ENCODE results near the gene RPS16.

RPS16 gene

GRCh38 chr19:39397360-39398296, 38.1 kb downstream of the RPS16 start:
- in situ Hi-C loops (cut with HindIII; ENCODE audit: low pct_unique_long_range_greater_than_20kb, low sequenced_read_pairs): no loop called here
- DNase-seq (ENCODE audit: low read depth in 1 of 2, low spot score in 1 of 2): peak; percentile 58 to 78
- no peak for TF ChIP-seq JUND (IDR thresholded peaks at IDR 0.05; ENCODE audit: low read depth)

GRCh38 chr19:39390751-39391437, 44.9 kb downstream of the RPS16 start, which contains the start of the genes MED29 and PAF1:
Gene MED29, plus strand, starts transcription at chr19:39391378. Its CDS starts 45 bp downstream, at chr19:39391423.
Gene PAF1, minus strand, starts transcription at chr19:39391106. Its CDS starts 242 bp downstream, at chr19:39390864.
- DNase-seq (ENCODE audit: low read depth in 1 of 2, low spot score in 1 of 2): peak; percentile 93 to 99
- in situ Hi-C loops (cut with HindIII; ENCODE audit: low pct_unique_long_range_greater_than_20kb, low sequenced_read_pairs): no loop called here
- no peak for TF ChIP-seq JUND (IDR thresholded peaks at IDR 0.05; ENCODE audit: low read depth)

GRCh38 chr19:39390451-39390750, 45.3 kb downstream of the RPS16 start:
- no peak for TF ChIP-seq JUND (IDR thresholded peaks at IDR 0.05; ENCODE audit: low read depth)
- DNase-seq (ENCODE audit: low read depth in 1 of 2, low spot score in 1 of 2): peak; percentile 55 to 83
- in situ Hi-C loops (cut with HindIII; ENCODE audit: low pct_unique_long_range_greater_than_20kb, low sequenced_read_pairs): no loop called here

GRCh38 chr19:39389631-39390414, 45.9 kb downstream of the RPS16 start:
- no peak for TF ChIP-seq JUND (IDR thresholded peaks at IDR 0.05; ENCODE audit: low read depth)
- in situ Hi-C loops (cut with HindIII; ENCODE audit: low pct_unique_long_range_greater_than_20kb, low sequenced_read_pairs): no loop called here
- DNase-seq (ENCODE audit: low read depth in 1 of 2, low spot score in 1 of 2): no peak

- in situ Hi-C loops (cut with HindIII; ENCODE audit: low pct_unique_long_range_greater_than_20kb, low sequenced_read_pairs): no loop called here
- no peak for DNase-seq (ENCODE audit: low read depth in 1 of 2, low spot score in 1 of 2)
- no peak for TF ChIP-seq JUND (IDR thresholded peaks at IDR 0.05; ENCODE audit: low read depth)
Observed at GRCh38 chr19:39388657-39389056, 47.1 kb downstream of the RPS16 start.

- in situ Hi-C loops (cut with HindIII; ENCODE audit: low pct_unique_long_range_greater_than_20kb, low sequenced_read_pairs): no loop called here
- DNase-seq (ENCODE audit: low read depth in 1 of 2, low spot score in 1 of 2): no peak
- no peak for TF ChIP-seq JUND (IDR thresholded peaks at IDR 0.05; ENCODE audit: low read depth)
Observed at GRCh38 chr19:39386557-39386956, 49.2 kb downstream of the RPS16 start.

GRCh38 chr19:39385629-39386411, 49.9 kb downstream of the RPS16 start:
- no peak for TF ChIP-seq JUND (IDR thresholded peaks at IDR 0.05; ENCODE audit: low read depth)
- DNase-seq (ENCODE audit: low read depth in 1 of 2, low spot score in 1 of 2): no peak

GRCh38 chr19:39384839-39385568, 50.7 kb downstream of the RPS16 start:
- in situ Hi-C loops (cut with HindIII; ENCODE audit: low pct_unique_long_range_greater_than_20kb, low sequenced_read_pairs): no loop called here
- TF ChIP-seq JUND (IDR thresholded peaks at IDR 0.05; ENCODE audit: low read depth): no peak
- no peak for DNase-seq (ENCODE audit: low read depth in 1 of 2, low spot score in 1 of 2)

More at GRCh38 chr19:39385629-39386411, 49.9 kb downstream of the RPS16 start:
- in situ Hi-C loops (cut with HindIII; ENCODE audit: low pct_unique_long_range_greater_than_20kb, low sequenced_read_pairs): no loop called here
